ENCODE data around the gene DUSP2.

DUSP2 gene

DNA sequence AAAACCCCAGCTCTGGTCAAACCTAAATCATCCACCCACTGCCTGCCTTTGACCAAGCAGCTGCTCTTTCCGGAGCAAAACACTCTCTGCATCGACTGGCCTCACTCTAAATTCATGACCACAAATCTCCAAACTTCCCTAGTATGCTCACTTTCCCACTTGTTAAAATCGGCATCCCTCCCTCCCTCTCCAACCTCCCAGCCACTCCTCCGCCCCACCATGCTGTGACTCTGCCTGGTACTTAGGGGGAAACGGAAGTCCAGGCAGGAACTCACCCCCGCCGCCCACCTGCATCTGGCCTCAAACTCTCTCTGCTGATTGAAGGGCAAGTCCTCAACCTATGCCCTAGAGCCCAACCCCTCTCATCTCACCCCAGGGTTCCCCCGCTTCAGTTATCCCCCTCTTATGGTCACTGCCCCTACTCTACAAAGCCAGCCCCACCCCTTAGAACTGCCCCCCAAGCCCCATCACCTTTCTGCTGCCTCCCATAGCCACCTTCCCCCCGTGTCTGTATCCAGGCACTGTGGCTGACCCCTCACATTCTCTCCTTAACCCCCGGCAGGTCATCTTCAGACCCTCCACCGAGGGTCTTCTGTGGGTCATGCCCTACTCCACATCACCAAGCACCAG, 25.0 kb downstream of the DUSP2 start:
- no peak overlapping the region for H3K4me2 ChIP-seq
- H3K79me2 ChIP-seq (ENCODE audit: insufficient read depth, low read depth) = no peaks in the 10 kb centered on the region
- no peak overlapping the region for H3K9ac ChIP-seq
- TF ChIP-seq, protein P1, sequence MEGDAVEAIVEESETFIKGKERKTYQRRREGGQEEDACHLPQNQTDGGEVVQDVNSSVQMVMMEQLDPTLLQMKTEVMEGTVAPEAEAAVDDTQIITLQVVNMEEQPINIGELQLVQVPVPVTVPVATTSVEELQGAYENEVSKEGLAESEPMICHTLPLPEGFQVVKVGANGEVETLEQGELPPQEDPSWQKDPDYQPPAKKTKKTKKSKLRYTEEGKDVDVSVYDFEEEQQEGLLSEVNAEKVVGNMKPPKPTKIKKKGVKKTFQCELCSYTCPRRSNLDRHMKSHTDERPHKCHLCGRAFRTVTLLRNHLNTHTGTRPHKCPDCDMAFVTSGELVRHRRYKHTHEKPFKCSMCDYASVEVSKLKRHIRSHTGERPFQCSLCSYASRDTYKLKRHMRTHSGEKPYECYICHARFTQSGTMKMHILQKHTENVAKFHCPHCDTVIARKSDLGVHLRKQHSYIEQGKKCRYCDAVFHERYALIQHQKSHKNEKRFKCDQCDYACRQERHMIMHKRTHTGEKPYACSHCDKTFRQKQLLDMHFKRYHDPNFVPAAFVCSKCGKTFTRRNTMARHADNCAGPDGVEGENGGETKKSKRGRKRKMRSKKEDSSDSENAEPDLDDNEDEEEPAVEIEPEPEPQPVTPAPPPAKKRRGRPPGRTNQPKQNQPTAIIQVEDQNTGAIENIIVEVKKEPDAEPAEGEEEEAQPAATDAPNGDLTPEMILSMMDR (conservative IDR thresholded peaks at IDR 0.05; ENCODE audit: low read depth, low read length) = no peak
- H2AFZ ChIP-seq (ENCODE audit: low read depth) = no peak overlapping the region
- no peak overlapping the region for H3K27ac ChIP-seq
- peaks cover 4% of the 10 kb centered on the region for H3K4me1 ChIP-seq (ENCODE audit: low read depth, poor library complexity, severe bottlenecking)
- no peaks in the 10 kb centered on the region for H3K36me3 ChIP-seq (ENCODE audit: insufficient read depth)
- H4K20me1 ChIP-seq (ENCODE audit: insufficient read depth) = no peaks in the 10 kb centered on the region
- no peak overlapping the region for H3K4me3 ChIP-seq (IDR thresholded peaks at IDR 0.05; ENCODE audit: insufficient read depth, low read depth, low read length)
- peaks cover 23% of the 10 kb centered on the region for H3K27me3 ChIP-seq (ENCODE audit: insufficient read depth, low read depth)

DNA sequence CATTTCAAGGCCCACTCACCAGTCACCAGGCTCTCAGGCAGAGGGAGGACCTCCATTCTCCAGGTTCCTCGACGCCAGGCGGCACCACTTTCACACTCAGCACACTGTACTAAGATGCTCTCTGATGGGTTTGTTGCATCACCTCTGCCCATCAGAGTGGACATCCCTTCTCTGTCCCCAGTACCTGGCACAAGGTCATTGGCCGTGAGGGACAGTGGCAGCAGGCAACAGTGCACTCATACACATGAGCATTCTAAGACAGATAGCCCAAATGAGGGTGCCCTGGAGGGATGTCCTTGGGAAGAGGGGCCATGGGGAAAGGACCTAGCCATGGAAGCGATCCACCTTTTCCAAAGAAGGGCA, 25.9 kb downstream of the DUSP2 start:
- H3K4me1 ChIP-seq (ENCODE audit: low read depth, poor library complexity, severe bottlenecking) = peaks cover 4% of the 10 kb centered on the region
- H4K20me1 ChIP-seq (ENCODE audit: insufficient read depth) = no peaks in the 10 kb centered on the region
- H3K36me3 ChIP-seq (ENCODE audit: insufficient read depth) = no peaks in the 10 kb centered on the region
- TF ChIP-seq, protein P1 (conservative IDR thresholded peaks at IDR 0.05; ENCODE audit: low read depth, low read length) = no peak
- peaks cover 23% of the 10 kb centered on the region for H3K27me3 ChIP-seq (ENCODE audit: insufficient read depth, low read depth)
- H3K27ac ChIP-seq = no peak overlapping the region
- no peak overlapping the region for H3K9ac ChIP-seq
- H3K4me3 ChIP-seq (IDR thresholded peaks at IDR 0.05; ENCODE audit: insufficient read depth, low read depth, low read length) = no peak overlapping the region
- H2AFZ ChIP-seq (ENCODE audit: low read depth) = no peak overlapping the region
- no peaks in the 10 kb centered on the region for H3K79me2 ChIP-seq (ENCODE audit: insufficient read depth, low read depth)
- no peak overlapping the region for H3K4me2 ChIP-seq

DNA sequence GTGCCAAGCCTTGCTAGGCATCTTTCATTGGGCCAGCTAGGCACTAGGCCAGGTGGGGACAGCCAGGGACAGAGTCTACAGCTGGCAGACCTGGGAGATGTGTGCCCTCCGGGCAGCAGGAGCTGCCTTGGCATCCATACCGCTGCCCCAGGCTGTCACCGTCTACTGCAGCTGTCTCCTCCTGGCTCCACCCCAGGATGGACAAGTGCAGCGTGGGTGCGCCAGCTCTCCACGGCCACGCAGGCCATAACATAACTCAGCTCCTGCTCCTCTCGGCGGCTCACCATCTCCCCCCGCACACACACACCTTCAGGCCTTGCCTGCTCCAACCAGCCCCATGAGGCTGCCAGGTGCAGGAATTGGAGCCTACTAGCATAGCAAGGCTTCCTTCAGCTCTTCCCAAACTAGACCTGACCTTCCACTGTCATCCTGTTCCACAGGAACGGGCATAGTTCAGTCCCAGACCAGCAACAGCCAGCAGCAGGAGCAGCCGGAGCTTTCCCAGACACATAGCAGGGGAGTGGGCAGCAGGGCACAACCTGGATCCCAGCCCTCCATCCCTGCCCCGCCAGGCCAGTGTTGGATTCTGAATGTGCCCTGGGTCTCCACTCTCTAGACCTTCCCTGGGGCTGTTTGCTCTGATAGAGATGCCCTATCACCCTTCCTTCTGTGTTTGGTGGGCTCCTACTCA, 26.4 kb downstream of the DUSP2 start:
- H3K79me2 ChIP-seq (ENCODE audit: insufficient read depth, low read depth) = no peaks in the 10 kb centered on the region
- H3K27me3 ChIP-seq (ENCODE audit: insufficient read depth, low read depth) = peaks cover 23% of the 10 kb centered on the region
- no peak overlapping the region for H3K27ac ChIP-seq
- H3K4me2 ChIP-seq = no peak overlapping the region
- no peaks in the 10 kb centered on the region for H3K36me3 ChIP-seq (ENCODE audit: insufficient read depth)
- peaks cover 4% of the 10 kb centered on the region for H3K4me1 ChIP-seq (ENCODE audit: low read depth, poor library complexity, severe bottlenecking)
- no peak overlapping the region for H2AFZ ChIP-seq (ENCODE audit: low read depth)
- H3K4me3 ChIP-seq (IDR thresholded peaks at IDR 0.05; ENCODE audit: insufficient read depth, low read depth, low read length) = no peak overlapping the region
- no peak overlapping the region for H3K9ac ChIP-seq
- TF ChIP-seq, protein P1 (conservative IDR thresholded peaks at IDR 0.05; ENCODE audit: low read depth, low read length) = no peak
- H4K20me1 ChIP-seq (ENCODE audit: insufficient read depth) = no peaks in the 10 kb centered on the region

DNA sequence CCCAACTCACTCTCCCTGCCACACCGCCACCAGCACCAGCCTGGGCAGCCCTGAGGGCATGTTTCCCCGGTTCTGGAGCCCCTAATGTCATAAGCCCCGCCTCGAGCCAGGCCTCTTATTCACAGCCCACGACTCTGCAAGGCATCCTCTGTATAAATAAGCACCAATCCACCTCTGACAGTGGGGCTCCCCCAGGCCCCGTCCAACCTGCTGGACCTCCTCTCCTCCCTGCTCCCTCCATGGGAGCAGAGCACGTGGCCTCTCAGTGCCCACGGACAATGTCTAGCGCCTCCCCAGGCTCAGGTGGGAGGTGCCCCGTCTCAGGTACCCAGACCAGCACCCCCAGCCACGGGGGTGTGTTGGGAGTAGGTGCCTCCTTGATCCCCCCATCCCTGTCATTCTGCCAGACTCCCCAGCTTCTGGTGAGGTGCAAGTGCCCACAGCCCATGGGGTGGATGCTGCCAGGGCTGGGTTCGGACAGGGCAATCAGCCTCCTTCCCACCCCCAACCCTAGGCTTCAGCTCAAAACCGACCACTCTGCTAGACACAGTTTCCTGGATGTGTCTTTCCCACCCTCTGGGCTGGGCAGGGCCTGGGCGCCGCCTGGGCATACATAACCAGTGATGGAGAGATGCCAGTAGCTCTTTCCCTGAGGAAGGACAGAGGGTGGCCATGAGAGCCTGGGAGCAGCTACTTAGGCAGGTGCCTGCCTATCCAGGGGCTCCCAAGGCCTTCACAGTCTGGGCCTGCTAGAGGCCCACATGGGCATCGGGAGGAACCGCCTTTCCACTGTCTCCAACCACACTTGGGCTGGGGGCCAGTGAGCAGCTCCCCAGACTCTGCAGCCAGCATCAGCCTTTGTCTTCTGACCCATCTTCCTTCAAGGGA, 27.3 kb downstream of the DUSP2 start:
- Histone ChIP-seq H3K27me3 (ENCODE audit: insufficient read depth, low read depth) (peaks cover 23% of the 10 kb centered on the region), H3K4me2 (0 out of 2 replicates have a peak overlapping the region, but pooled peaks have one; percentile 71), H3K4me3 (IDR thresholded peaks at IDR 0.05; ENCODE audit: insufficient read depth, low read depth, low read length) (no peak overlapping the region), H3K27ac (no peak overlapping the region), H2AFZ (ENCODE audit: low read depth) (peak overlapping the region; percentile 79; the same call in 1 of the 2 replicates), H3K4me1 (ENCODE audit: low read depth, poor library complexity, severe bottlenecking) (peaks cover 4% of the 10 kb centered on the region), H3K36me3 (ENCODE audit: insufficient read depth) (no peaks in the 10 kb centered on the region), H3K79me2 (ENCODE audit: insufficient read depth, low read depth) (no peaks in the 10 kb centered on the region), H3K9ac (no peak overlapping the region), H4K20me1 (ENCODE audit: insufficient read depth) (no peaks in the 10 kb centered on the region)
- TF ChIP-seq, protein P1 (conservative IDR thresholded peaks at IDR 0.05; ENCODE audit: low read depth, low read length) = no peak
